ENCODE data around the gene PPP1R2.

The PPP1R2 gene

DNA sequence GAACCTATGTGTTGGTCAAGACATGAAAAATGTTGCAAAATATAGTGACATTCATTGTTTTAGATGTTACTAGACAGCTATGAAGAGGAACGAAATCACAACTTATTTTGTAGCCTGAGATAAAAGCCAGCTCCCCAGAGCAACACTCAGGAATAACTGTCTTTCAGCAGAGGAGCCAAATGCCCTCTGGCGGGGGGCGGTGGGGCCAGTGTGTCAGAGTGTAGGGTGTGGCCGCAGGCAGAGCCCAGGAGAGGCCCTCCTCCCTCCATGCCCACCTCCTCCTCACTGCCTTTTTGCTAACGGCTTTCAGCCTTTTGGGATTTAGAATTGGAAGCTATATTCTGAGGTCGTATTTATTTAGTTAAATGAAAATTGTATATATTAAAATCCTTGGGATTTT is 23.7 kb upstream of the PPP1R2 start:
- Histone ChIP-seq H4K20me1 (ENCODE audit: insufficient read depth, low read length, poor library complexity, severe bottlenecking) (no peaks in the 10 kb centered on the region), H3K9ac (ENCODE audit: low read depth, low read length, poor library complexity, severe bottlenecking) (peak overlapping the region; percentile 67), H3K36me3 (ENCODE audit: insufficient read depth, low read length) (no peaks in the 10 kb centered on the region), H3F3A (ENCODE audit: low read depth) (no peaks in the 10 kb centered on the region), H3K9me2 (replicated peaks; ENCODE audit: low read depth, low read length) (no peaks in the 10 kb centered on the region), H3K4me1 (ENCODE audit: insufficient read depth, low read length, poor library complexity, severe bottlenecking) (peaks cover 33% of the 10 kb centered on the region), H3K4me2 (ENCODE audit: low read depth, low read length, poor library complexity, severe bottlenecking) (no peak overlapping the region), H3K9me3 (ENCODE audit: insufficient read depth, low read depth, low read length) (no peaks in the 10 kb centered on the region), H3K27me3 (ENCODE audit: insufficient read depth, low read length, poor library complexity, severe bottlenecking) (no peaks in the 10 kb centered on the region), H2AFZ (ENCODE audit: low read length) (no peak overlapping the region), H3K4me3 (ENCODE audit: low read length, poor library complexity, severe bottlenecking) (no peak overlapping the region), H3K79me2 (ENCODE audit: insufficient read depth, low read length) (no peaks in the 10 kb centered on the region)
- TF ChIP-seq, protein P1, sequence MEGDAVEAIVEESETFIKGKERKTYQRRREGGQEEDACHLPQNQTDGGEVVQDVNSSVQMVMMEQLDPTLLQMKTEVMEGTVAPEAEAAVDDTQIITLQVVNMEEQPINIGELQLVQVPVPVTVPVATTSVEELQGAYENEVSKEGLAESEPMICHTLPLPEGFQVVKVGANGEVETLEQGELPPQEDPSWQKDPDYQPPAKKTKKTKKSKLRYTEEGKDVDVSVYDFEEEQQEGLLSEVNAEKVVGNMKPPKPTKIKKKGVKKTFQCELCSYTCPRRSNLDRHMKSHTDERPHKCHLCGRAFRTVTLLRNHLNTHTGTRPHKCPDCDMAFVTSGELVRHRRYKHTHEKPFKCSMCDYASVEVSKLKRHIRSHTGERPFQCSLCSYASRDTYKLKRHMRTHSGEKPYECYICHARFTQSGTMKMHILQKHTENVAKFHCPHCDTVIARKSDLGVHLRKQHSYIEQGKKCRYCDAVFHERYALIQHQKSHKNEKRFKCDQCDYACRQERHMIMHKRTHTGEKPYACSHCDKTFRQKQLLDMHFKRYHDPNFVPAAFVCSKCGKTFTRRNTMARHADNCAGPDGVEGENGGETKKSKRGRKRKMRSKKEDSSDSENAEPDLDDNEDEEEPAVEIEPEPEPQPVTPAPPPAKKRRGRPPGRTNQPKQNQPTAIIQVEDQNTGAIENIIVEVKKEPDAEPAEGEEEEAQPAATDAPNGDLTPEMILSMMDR (conservative IDR thresholded peaks at IDR 0.05; ENCODE audit: low read length), result no peak
- TF ChIP-seq EZH2phosphoT487 (IDR thresholded peaks at IDR 0.05; ENCODE audit: borderline replicate concordance), result no peak

DNA sequence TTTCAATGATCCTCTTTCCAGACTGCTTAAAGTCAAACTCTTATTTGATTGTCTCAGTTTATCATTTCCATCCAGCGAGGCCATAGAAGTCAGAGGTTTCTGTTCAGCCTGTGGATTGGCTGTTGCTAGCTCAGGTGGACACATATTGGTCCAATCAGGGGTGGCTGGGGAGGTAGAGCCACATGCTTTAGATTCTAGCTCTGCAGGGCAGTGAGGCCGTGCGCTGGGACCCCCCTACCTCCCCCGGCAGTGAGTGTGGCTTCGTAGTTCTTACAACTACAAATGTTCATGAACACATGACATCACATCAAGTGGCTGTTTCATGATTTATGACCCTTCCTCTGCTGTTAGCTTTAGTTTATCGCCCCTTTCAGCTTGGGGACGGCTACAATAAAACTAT is 22.6 kb upstream of the PPP1R2 start:
- H3K9ac ChIP-seq (ENCODE audit: low read depth, low read length, poor library complexity, severe bottlenecking), result peak overlapping the region; percentile 67
- no peak for TF ChIP-seq EZH2phosphoT487 (IDR thresholded peaks at IDR 0.05; ENCODE audit: borderline replicate concordance)
- TF ChIP-seq, protein P1 (conservative IDR thresholded peaks at IDR 0.05; ENCODE audit: low read length), result no peak
- peak overlapping the region; percentile 85 for H3K4me2 ChIP-seq (ENCODE audit: low read depth, low read length, poor library complexity, severe bottlenecking)
- H2AFZ ChIP-seq (ENCODE audit: low read length), result peak overlapping the region; percentile 69
- H3K4me1 ChIP-seq (ENCODE audit: insufficient read depth, low read length, poor library complexity, severe bottlenecking), result peaks cover 33% of the 10 kb centered on the region
- no peaks in the 10 kb centered on the region for H3F3A ChIP-seq (ENCODE audit: low read depth)
- no peaks in the 10 kb centered on the region for H3K9me3 ChIP-seq (ENCODE audit: insufficient read depth, low read depth, low read length)
- H3K36me3 ChIP-seq (ENCODE audit: insufficient read depth, low read length), result no peaks in the 10 kb centered on the region
- H3K27me3 ChIP-seq (ENCODE audit: insufficient read depth, low read length, poor library complexity, severe bottlenecking), result no peaks in the 10 kb centered on the region
- H3K9me2 ChIP-seq (replicated peaks; ENCODE audit: low read depth, low read length), result no peaks in the 10 kb centered on the region
- peak overlapping the region; percentile 78 for H3K4me3 ChIP-seq (ENCODE audit: low read length, poor library complexity, severe bottlenecking)
- no peaks in the 10 kb centered on the region for H4K20me1 ChIP-seq (ENCODE audit: insufficient read depth, low read length, poor library complexity, severe bottlenecking)
- H3K79me2 ChIP-seq (ENCODE audit: insufficient read depth, low read length), result no peaks in the 10 kb centered on the region

DNA sequence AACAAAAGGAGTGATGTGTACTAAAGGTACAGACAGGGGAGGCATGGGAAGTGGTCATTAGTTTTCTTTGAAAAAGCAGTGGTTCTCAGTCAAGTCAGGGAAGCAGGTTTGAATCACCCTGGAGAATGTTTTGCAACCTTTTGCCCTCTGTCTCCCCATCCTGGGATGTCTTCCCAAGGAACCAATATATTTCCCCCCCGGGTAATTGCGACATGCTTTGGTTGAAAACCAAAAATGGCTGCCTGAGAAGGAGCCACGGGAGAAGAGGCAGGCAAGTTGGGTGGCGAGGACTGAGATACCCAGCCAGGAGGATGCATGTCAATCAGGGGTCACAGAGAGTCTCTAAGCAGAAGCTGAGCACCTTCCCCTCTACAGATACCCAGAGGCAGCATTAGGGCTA is 20.2 kb upstream of the PPP1R2 start:
- Histone ChIP-seq H3K27me3 (ENCODE audit: insufficient read depth, low read length, poor library complexity, severe bottlenecking) (no peaks in the 10 kb centered on the region), H3K9me3 (ENCODE audit: insufficient read depth, low read depth, low read length) (no peaks in the 10 kb centered on the region), H3K9ac (ENCODE audit: low read depth, low read length, poor library complexity, severe bottlenecking) (no peak overlapping the region), H2AFZ (ENCODE audit: low read length) (no peak overlapping the region), H3K4me3 (ENCODE audit: low read length, poor library complexity, severe bottlenecking) (no peak overlapping the region), H3K9me2 (replicated peaks; ENCODE audit: low read depth, low read length) (no peaks in the 10 kb centered on the region), H3K36me3 (ENCODE audit: insufficient read depth, low read length) (no peaks in the 10 kb centered on the region), H3K4me1 (ENCODE audit: insufficient read depth, low read length, poor library complexity, severe bottlenecking) (peaks cover 24% of the 10 kb centered on the region), H3F3A (ENCODE audit: low read depth) (no peaks in the 10 kb centered on the region), H3K4me2 (ENCODE audit: low read depth, low read length, poor library complexity, severe bottlenecking) (no peak overlapping the region), H4K20me1 (ENCODE audit: insufficient read depth, low read length, poor library complexity, severe bottlenecking) (no peaks in the 10 kb centered on the region), H3K79me2 (ENCODE audit: insufficient read depth, low read length) (no peaks in the 10 kb centered on the region)
- no peak for TF ChIP-seq EZH2phosphoT487 (IDR thresholded peaks at IDR 0.05; ENCODE audit: borderline replicate concordance)
- TF ChIP-seq, protein P1 (conservative IDR thresholded peaks at IDR 0.05; ENCODE audit: low read length), result no peak

Measured in Loucy (cell line).